EH (cell line): ENCODE data around the gene CAVIN1.
"Not testable (repeated sequence)": the region's sequence is repeated elsewhere in the genome, so short reads cannot be mapped to it uniquely, and the experiment has no call there.

ENCODE experiments used
- DNase-seq: peaks from one replicate; pipeline ENCODE4 v3.0.0-alpha.2; 2015; ENCODE audit warnings: low read depth

CAVIN1 gene

DNA sequence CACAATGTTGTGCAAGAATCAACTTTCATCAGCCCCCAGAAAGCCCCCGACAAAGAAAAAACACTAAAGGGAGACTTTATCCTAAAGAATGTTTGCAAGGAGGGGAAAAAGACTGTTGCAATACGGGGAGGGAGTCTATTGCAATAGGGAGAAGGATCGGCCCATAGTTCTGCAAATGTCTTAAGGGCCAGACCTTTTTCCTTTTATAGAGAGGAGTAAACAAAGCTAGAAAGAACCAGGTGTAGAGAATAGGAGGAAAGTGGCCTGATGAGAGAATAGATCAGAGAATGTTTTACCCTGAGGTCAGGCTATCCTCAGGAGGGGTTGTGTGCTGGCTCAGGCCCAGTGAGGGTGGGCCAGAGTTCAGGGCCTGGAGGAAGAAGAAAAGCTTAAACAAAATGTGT lies 8.7 kb upstream of the CAVIN1 start:
- DNase-seq, result no peak

DNA sequence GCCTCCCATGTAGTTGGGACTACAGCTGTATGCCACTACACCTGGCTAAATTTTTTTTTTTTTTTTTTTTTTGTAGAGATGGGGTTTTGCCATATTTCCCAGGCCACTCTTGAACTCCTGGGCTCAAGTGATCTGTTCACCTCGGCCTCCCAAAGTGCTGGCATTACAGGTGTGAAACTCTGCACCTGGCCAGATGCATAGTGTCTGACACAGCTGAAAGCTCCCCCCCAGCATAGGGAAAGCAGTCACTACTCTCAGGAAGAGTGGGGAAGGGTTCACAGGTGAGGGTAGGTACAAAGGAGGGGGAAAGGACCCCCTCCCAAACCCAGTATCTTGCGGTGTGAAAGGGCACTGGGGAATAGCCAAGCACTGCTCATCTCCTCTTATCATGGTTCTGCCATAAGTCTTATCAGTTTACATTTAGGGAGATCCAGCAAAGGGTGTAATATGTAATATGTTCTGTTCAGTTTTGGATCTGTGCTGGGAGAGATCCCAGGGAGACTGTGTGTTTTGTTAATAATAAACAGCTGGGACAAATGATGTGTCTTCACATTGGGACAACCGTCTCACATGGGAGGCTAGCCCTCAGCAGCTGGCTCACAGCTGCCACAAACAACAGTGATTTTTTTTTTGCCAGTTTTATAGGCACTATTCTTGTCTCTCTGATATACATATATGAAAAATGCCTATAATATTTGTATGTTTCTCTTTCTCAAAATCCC lies 6.8 kb upstream of the CAVIN1 start:
- no peak for DNase-seq

DNA sequence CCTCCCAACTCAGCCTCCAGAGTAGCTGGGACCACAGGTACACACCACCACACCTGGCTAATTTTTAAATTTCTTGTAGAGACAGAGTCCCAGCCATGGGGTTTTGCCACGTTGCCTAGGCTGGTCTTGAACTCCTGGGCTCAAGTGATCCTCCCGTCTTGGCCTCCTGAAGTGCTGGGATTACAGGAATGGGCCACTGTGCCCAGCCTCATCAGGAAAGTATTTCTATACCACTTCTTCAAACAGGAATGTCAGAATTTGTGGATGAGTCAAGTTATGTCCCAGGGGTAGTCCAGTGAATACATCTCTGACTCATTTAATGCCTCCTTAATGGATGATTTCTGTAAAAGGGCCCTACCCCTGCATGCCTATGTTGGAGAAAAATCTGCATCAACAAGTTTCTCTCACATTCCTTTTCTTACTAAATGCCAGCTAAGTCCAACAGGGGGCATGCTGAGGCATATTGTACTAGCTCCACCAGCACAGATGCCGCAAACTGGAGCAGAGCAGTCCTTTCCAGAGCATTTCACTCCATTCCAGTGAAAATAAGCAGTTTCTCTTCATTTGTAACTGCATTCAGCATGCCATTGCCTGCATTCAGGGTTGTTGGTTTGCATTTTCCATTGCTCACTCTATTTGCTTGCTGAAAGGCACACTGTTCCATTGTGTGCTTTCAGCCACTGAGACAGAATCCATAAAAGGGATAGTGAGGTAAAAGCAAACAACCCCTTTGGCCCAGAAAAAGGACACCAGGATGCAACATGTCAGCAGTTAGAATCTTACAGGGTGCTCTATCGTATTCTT lies 5.3 kb upstream of the CAVIN1 start:
- peak; percentile 99 for DNase-seq

- peak; percentile 62 for DNase-seq
Measured at GRCh38 chr17:42424991-42425610, 2.0 kb upstream of the CAVIN1 start.

- no peak for DNase-seq
Measured at GRCh38 chr17:42423766-42424165, 710 bp upstream of the CAVIN1 start.

DNA sequence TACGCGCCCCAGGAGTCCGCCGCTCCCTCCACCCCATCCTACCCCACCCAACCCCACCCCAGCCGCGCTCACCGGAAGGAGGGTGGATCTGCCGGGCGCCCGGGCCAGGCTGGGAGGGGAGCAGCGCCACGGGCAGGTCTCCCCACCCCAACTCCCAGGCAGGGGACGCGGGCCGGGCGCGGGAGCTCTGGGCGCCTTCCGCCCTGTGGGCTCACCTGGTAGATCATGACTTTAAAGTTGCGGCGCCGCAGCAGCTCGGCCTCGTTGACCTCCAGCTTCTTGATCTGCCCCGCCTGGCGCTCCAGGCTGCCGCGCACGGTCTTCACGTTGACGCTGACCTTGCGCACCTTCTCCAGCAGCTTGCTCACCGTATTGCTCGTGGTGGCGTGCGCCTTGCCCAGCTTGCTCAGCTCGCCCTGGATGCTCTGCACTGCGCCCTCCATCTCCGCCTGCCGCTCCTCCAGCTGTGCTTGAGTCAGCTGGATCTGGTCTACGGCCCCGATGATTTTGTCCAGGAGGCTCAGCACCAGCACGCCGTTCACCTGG lies 571 bp downstream of the CAVIN1 start:
- DNase-seq, result peak; percentile 33

GRCh38 chr17:42421507-42422338 lies 1.3 kb downstream of the CAVIN1 start:
- DNase-seq, result peak; percentile 86

DNA sequence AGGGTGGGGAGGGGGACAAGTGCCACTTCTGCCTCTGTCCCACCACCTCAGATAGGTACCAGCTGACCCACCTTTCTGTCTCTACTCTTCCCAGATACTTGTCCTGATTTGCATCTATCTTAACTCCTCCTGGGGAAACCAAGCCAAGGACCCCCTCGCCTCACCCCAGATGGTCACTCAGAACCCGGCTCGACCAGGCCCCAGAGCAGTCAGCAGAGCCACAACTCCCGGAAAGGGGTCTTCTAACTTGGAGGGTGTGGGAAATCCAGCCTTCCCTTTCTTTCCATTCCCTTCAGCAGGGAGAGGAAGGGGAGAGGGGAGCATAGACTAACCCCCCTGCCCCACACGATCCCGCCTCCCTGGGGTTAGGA lies 1.9 kb downstream of the CAVIN1 start:
- no peak for DNase-seq

DNA sequence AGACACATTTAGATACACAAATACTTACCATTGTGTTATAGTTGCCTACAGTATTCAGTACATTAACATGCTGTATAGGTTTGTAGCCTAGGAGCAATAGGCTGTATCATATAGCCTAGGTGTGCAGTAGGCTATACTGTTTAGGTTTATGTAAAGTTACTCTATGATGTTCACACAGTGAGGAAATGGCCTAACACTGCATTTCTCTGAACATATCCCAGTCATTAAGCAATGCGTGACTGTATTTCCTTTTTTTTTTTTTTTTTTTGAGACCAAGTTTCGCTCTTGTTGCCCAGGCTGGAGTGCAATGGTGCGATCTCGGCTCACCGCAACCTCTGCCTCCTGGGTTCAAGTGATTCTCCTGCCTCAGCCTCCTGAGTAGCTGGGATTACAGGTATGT lies 5.1 kb downstream of the CAVIN1 start:
- DNase-seq, result not testable (repeated sequence)

GRCh38 chr17:42414704-42415409 lies 8.2 kb downstream of the CAVIN1 start:
- no peak for DNase-seq

GRCh38 chr17:42413464-42414040 lies 9.5 kb downstream of the CAVIN1 start:
- DNase-seq, result peak; percentile 53

- DNase-seq, result no peak
Measured at GRCh38 chr17:42411905-42412679, 11.0 kb downstream of the CAVIN1 start.

- DNase-seq, result no peak
Measured at GRCh38 chr17:42411361-42411760, 11.7 kb downstream of the CAVIN1 start.

DNA sequence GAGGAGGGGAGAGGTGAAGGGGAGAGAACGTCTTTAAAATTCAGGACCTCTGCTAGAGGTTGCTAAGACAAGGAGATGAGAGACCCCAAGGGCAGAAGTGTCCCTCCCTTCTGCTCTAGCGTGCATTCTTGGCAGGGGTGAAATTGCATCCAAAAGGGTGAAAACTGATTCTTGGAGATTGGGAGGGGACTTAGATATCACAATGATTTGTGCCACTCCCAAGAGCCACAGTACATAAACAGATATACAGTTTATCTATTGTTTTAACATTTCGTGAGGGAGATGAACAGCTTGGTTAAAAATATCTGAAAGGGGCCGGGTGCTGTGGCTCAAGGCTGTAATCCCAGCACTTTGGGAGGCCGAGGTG lies 12.8 kb downstream of the CAVIN1 start:
- no peak for DNase-seq

DNA sequence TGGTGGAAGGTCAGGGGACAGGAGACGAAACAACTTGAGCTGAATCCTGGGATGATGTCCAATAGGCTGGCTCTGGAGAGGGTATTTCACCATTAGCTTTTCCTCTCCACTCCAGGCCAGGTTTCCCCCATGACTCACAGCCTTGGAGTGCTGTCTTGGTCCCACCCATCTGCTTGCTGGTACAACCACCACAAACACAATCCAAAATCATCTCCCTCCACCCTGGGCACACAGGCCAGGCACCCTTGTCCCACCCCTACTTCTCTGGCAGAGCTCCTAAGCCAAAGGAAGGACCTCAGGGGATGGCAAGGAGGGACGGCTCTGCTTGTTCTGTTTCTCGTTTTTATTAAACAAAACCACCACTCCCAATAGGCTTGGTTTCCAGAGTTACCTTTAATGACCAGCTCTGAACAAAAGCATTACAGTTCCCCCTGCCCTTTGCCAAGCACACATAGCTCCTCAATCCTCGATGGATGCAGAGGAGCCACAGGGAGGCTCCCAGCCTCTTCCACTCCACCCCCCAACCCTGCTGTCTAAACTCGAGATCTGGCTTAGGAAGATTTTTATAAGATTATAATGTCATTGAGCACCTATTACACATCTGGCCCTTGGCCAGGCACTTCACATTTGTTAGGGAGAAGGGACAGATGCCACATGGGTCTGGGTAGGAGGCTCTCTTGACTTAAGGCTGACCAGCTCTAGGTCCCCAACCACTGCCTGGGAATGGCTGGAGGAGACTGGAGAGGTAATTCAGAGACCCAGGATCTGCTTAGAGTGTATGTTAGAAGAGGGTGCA lies 13.3 kb downstream of the CAVIN1 start:
- DNase-seq, result peak; percentile 93

- DNase-seq, result no peak
Measured at GRCh38 chr17:42408061-42408460, 15.0 kb downstream of the CAVIN1 start.

DNA sequence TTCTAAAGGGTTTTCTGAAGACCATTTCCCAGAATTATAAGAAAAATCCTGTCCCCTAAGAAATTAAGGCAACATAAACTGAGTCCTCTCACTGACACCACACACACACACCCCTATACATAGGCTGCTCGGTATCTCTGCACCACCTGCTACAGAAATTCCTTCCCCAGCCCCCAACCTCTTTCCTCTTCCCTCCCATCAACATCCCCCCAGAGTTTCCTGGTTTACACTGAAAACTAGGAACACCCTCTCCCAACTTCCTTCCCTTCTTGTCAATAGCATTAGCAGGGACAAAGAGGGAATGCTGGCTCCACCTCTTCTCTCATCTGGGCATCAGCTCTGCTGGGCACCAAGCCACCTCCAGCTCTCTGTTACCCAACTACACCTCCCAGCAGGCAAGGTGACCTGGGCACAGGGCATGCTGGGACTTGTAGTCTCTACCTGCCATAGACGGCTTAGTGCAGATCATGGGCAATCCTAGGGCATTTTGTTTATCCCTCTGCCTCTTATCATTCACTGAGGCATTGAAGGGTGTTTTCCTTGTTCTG lies 15.7 kb downstream of the CAVIN1 start:
- DNase-seq, result peak; percentile 62

DNA sequence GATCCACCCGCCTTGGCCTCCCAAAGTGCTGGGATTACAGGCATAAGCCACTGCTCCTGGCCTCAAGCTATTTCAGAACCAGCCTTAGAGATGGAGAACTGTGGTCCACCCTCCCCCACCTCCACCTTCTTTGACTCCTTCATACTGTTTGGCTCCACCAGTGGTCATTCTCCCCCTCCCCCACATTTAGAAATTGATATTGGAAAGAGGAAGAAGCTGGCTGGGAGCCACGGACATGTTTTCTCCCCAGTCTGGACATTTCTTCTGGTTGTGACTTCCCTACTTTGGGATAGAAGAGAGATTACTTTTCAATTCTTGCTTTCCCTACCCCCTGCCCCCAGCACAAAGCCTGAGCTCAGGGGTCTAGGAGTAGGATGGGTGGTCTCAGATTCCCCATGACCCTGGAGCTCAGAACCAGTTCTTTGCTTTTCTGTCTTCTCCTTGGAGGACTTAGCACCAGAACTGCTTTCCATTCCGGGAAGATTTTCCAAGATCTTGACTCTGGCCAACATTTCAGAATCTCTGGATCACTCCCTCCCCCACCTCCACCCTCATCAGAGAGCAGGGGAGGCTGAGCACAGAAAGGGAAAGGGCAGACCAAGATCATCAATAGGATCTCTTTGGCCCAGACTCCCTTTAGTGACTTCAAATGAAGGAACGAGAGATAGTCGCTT lies 16.3 kb downstream of the CAVIN1 start:
- DNase-seq, result peak; percentile 35
